CD4-positive, alpha-beta T cell (primary cell): ENCODE measurements around the gene ABHD8. TPM values are rescaled to one million over a fixed set of nuclear protein-coding genes. Genes with fewer than 3 reads are reported as not detected.

ENCODE experiments used
- ATAC-seq: fragments of 200-7000 bp; cut with Tn5 transposase; one replicate; pipeline ENCODE4 v1.10.0; 2022; ENCODE audit warnings: mild to moderate bottlenecking; ENCODE audit not compliant: poor library complexity
- CTCF ChIA-PET: fragments of 350-600 bp; sonication (Branson Sonifier 250); formaldehyde crosslinking; loops from one replicate; lab custom pipeline; 2021; ENCODE audit warnings: antibody characterized with exemption, inconsistent platforms; lab: Charles Lee
- POLR2A ChIA-PET: fragments of 350-600 bp; sonication (Branson Sonifier 250); formaldehyde crosslinking; loops from one replicate; lab custom pipeline; 2021; ENCODE audit warnings: antibody characterized with exemption, inconsistent platforms; lab: Charles Lee
- DNase-seq, 14 experiments: peaks; one replicate each; pipeline ENCODE4 v3.0.0-alpha.2; 2013 to 2020; ENCODE audit warnings: mixed read lengths in 2 of 14
- H3K27ac ChIP-seq, 2 donors: one replicate each; pipeline versions ENCODE4 v1.5.1 to v1.7.0; 2013; ENCODE audit warnings: low read length in 2 of 2, low read depth in 1 of 2, mild to moderate bottlenecking in 1 of 2
- H3K27me3 ChIP-seq, 2 experiments: 1 replicate in 1 of 2; 2 replicates in 1 of 2; pipeline versions ENCODE4 v1.6.1 to v1.7.0; 2013; ENCODE audit warnings: low read length in 2 of 2, control low read depth in 1 of 2, mild to moderate bottlenecking in 1 of 2, moderate library complexity in 1 of 2; ENCODE audit not compliant: insufficient read depth in 2 of 2, control insufficient read depth in 1 of 2
- H3K36me3 ChIP-seq: one replicate; pipeline ENCODE4 v1.6.1; 2013; ENCODE audit warnings: low read length, control low read depth; ENCODE audit not compliant: insufficient read depth
- H3K4me1 ChIP-seq: one replicate; pipeline ENCODE4 v1.6.1; 2013; ENCODE audit warnings: low read length, control low read depth; ENCODE audit not compliant: insufficient read depth
- H3K4me3 ChIP-seq: one replicate; pipeline ENCODE4 v1.5.1; 2013; ENCODE audit warnings: mild to moderate bottlenecking, low read length, moderate library complexity
- H3K9me3 ChIP-seq, 2 experiments: 1 replicate in 1 of 2; 2 replicates in 1 of 2; pipeline versions ENCODE4 v1.6.1 to v1.7.0; 2013; ENCODE audit warnings: low read length in 2 of 2, mild to moderate bottlenecking in 2 of 2, control low read depth in 1 of 2, moderate library complexity in 1 of 2; ENCODE audit not compliant: control insufficient read depth in 1 of 2, insufficient read depth in 1 of 2
- H3K27ac Mint-ChIP-seq: one replicate; pipeline ENCODE4 v1.8.0; 2020; ENCODE audit warnings: mixed read lengths
- H3K27me3 Mint-ChIP-seq: one replicate; pipeline ENCODE4 v1.8.0; 2021; ENCODE audit warnings: mixed read lengths
- H3K36me3 Mint-ChIP-seq: one replicate; pipeline ENCODE4 v1.8.0; 2021; ENCODE audit warnings: low read depth, mixed read lengths
- H3K4me1 Mint-ChIP-seq: one replicate; pipeline ENCODE4 v1.8.0; 2021; ENCODE audit warnings: low read depth, mixed read lengths
- H3K4me3 Mint-ChIP-seq: one replicate; pipeline ENCODE4 v1.8.0; 2020; ENCODE audit warnings: mild to moderate bottlenecking, mixed read lengths
- H3K9me3 Mint-ChIP-seq: one replicate; pipeline ENCODE4 v1.8.0; 2020; ENCODE audit warnings: mixed read lengths
- CTCF ChIP-seq: fragments of 200-600 bp; IDR thresholded peaks from one replicate; pipeline ENCODE4 v1.8.0; 2022; ENCODE audit warnings: antibody characterized with exemption, mild to moderate bottlenecking
- intact Hi-C, 2 experiments: fragments of 100-400 bp; cut with DNase I in 1 of 2; cut with micrococcal nuclease in 1 of 2; formaldehyde crosslinking; loops; one replicate each; pipeline versions ENCODE4 v1.15.1 to v1.9.0; 2023 to 2025; cut with DNase I, micrococcal nuclease
- total RNA-seq, 174 experiments: library from RNA in 2 of 174; stranded (reverse) in 2 of 174; gene quantifications; one replicate each; pipeline ENCODE4 v1.2.3 and lab custom pipeline; 2021 to 2026

ABHD8 gene
- total RNA-seq, 2 experiments from 2014 or later: 4.4 to 4.6 TPM

GRCh38 chr19:17309965-17310461, 6.8 kb upstream of the ABHD8 start:
- peaks cover 30% of the 10 kb centered on the region for H3K36me3 Mint-ChIP-seq
- no peak for TF ChIP-seq CTCF
- peaks cover 60% of the 10 kb centered on the region for H3K4me1 ChIP-seq
- ChIA-PET CTCF (interaction anchor here (0.7 to 0.8 kb wide), 2 partner anchors 17 to 628 kb away, joined by 3 to 6 read pairs; no protein-coding TSS in a partner anchor), POLR2A (interaction anchor here (0.5 to 2.3 kb wide), 11 partner anchors 17 to 296 kb away, joined by 3 to 31 read pairs (median 9); partner anchors contain the start of genes ANO8, BABAM1, BST2 and MVB12A)
- ATAC-seq (no peak), DNase-seq (no peak)
- H3K4me1 Mint-ChIP-seq: peaks cover 46% of the 10 kb centered on the region
- intact Hi-C loops: loop anchor here (1.0 kb wide), 3 partner anchors 24 to 43 kb away; partner anchors contain the start of genes ANO8 (in 1 of the 2), BABAM1 (in 1 of the 2) and GTPBP3 (in 1 of the 2)
- H3K9me3 Mint-ChIP-seq: no peaks in the 10 kb centered on the region
- H3K27ac Mint-ChIP-seq: peak overlapping the region; percentile 89
- no peaks in the 10 kb centered on the region for H3K27me3 Mint-ChIP-seq
- H3K27me3 ChIP-seq: no peaks in the 10 kb centered on the region
- peak overlapping the region; percentile 99 for H3K4me3 ChIP-seq
- no peaks in the 10 kb centered on the region for H3K9me3 ChIP-seq
- H3K36me3 ChIP-seq: peaks cover 29% of the 10 kb centered on the region
- peak overlapping the region; percentile 93 for H3K4me3 Mint-ChIP-seq
- peak overlapping the region; percentile 78 to 81 for H3K27ac ChIP-seq

GRCh38 chr19:17309198-17309964, 6.2 kb upstream of the ABHD8 start, which contains the start of gene DDA1:
DDA1 (plus strand) TSS chr19:17309563; CDS start chr19:17309655, 92 bp downstream.
- peak; percentile 96 to 100 (median 98) for DNase-seq
- peak within 1 kb of the TSS; percentile 78 to 81 for H3K27ac ChIP-seq
- peak within 1 kb of the TSS; percentile 93 for H3K4me3 Mint-ChIP-seq
- POLR2A ChIA-PET: interaction anchor here (0.6 to 2.3 kb wide), 20 partner anchors 10 to 550 kb away, joined by 3 to 31 read pairs (median 5); partner anchors contain the start of genes ANO8, BABAM1, BST2 and HAUS8
- H3K27ac Mint-ChIP-seq: peak within 1 kb of the TSS; percentile 89
- intact Hi-C loops: loop anchor here (1.0 kb wide), 3 partner anchors 25 to 42 kb away; partner anchors contain the start of genes ANO8 (in 1 of the 2), BABAM1 (in 1 of the 2) and GTPBP3 (in 1 of the 2)
- ATAC-seq: peak; percentile 87
- H3K27me3 Mint-ChIP-seq: no peaks in the 10 kb centered on the region
- no peak for TF ChIP-seq CTCF
- CTCF ChIA-PET: interaction anchor here (1.0 to 1.1 kb wide), 3 partner anchors 12 to 82 kb away, joined by 3 read pairs; no protein-coding TSS in a partner anchor
- peaks cover 23% of the 10 kb centered on the region for H3K36me3 ChIP-seq
- H3K4me1 ChIP-seq: peaks cover 67% of the 10 kb centered on the region
- H3K4me3 ChIP-seq: peak within 1 kb of the TSS; percentile 99
- H3K27me3 ChIP-seq: no peaks in the 10 kb centered on the region
- peaks cover 52% of the 10 kb centered on the region for H3K4me1 Mint-ChIP-seq
- H3K36me3 Mint-ChIP-seq: peaks cover 29% of the 10 kb centered on the region
- H3K9me3 ChIP-seq: no peaks in the 10 kb centered on the region
- H3K9me3 Mint-ChIP-seq: no peaks in the 10 kb centered on the region

GRCh38 chr19:17307876-17308377, 4.7 kb upstream of the ABHD8 start:
- peak overlapping the region; percentile 62 for H3K4me3 Mint-ChIP-seq
- H3K27ac Mint-ChIP-seq: peak overlapping the region; percentile 62
- intact Hi-C loops: no loop called here
- H3K27me3 Mint-ChIP-seq: no peaks in the 10 kb centered on the region
- no peaks in the 10 kb centered on the region for H3K9me3 ChIP-seq
- H3K27ac ChIP-seq: no peak overlapping the region
- no peaks in the 10 kb centered on the region for H3K27me3 ChIP-seq
- no peak for ATAC-seq
- H3K4me3 ChIP-seq: no peak overlapping the region
- POLR2A ChIA-PET: interaction anchor here (1.8 to 2.1 kb wide), 2 partner anchors 27 to 92 kb away, joined by 9 to 31 read pairs; partner anchors contain the start of genes ANO8 and USE1
- no peak for DNase-seq
- CTCF ChIA-PET: interaction anchor here (0.6 to 3.4 kb wide), 2 partner anchors 16 to 102 kb away, joined by 3 to 27 read pairs; no protein-coding TSS in a partner anchor
- peaks cover 21% of the 10 kb centered on the region for H3K36me3 Mint-ChIP-seq
- no peak for TF ChIP-seq CTCF
- H3K4me1 Mint-ChIP-seq: peaks cover 64% of the 10 kb centered on the region
- peaks cover 9% of the 10 kb centered on the region for H3K36me3 ChIP-seq
- H3K9me3 Mint-ChIP-seq: no peaks in the 10 kb centered on the region
- peaks cover 74% of the 10 kb centered on the region for H3K4me1 ChIP-seq
